SK-N-SH (cell line): ENCODE results near the gene CYP2W1. TPM values are rescaled to one million over a fixed set of nuclear protein-coding genes. Genes with fewer than 3 reads are reported as not detected.
"Not testable (repeated sequence)": the region's sequence is repeated elsewhere in the genome, so short reads cannot be mapped to it uniquely, and the experiment has no call there.

Experiments used
- CTCF ChIA-PET: fragments of 300-600, 350-600 bp; formaldehyde crosslinking; extraction: SDS; loops from one replicate; lab custom pipeline; 2021; lab: Yijun Ruan, JAX
- POLR2A ChIA-PET: fragments of 350-600 bp; sonication (Branson Sonifier 250); formaldehyde crosslinking; extraction: SDS; loops from one replicate; lab custom pipeline; 2020; ENCODE audit warnings: antibody characterized with exemption, inconsistent platforms; lab: Yijun Ruan, JAX
- DNase-seq: peaks from one replicate; pipeline ENCODE4 v3.0.0; 2012
- H2AFZ ChIP-seq: fragments of 200-600 bp; sonication (generic); 2 replicates; pipeline ENCODE4 v1.8.1; 2016; ENCODE audit warnings: antibody characterized with exemption, mild to moderate bottlenecking, low read depth
- H3F3A ChIP-seq: fragments of 200-600 bp; sonication (generic); replicated peaks from 2 replicates; pipeline ENCODE3; 2016; ENCODE audit warnings: antibody characterized with exemption, mild to moderate bottlenecking; ENCODE audit not compliant: insufficient read depth
- H3K27ac ChIP-seq, 2 experiments: fragments of 200-500 bp in 1 of 2; fragments of 200-600 bp in 1 of 2; sonication (Bioruptor generic) in 1 of 2; sonication (generic), shearing (Covaris generic) in 1 of 2; 2 replicates each; pipeline versions ENCODE4 v1.5.1 to v1.6.1; 2014 to 2016; ENCODE audit warnings: low read depth in 2 of 2, inconsistent platforms in 1 of 2, low read length in 1 of 2, mild to moderate bottlenecking in 1 of 2, mixed read lengths in 1 of 2
- H3K27me3 ChIP-seq: fragments of 200-600 bp; sonication (generic), shearing (Covaris generic); 2 replicates; pipeline ENCODE4 v1.6.1; 2016; ENCODE audit warnings: mixed run types; ENCODE audit not compliant: insufficient read depth
- H3K36me3 ChIP-seq, 2 experiments: fragments of 200-500 bp in 1 of 2; fragments of 200-600 bp in 1 of 2; sonication (Bioruptor generic) in 1 of 2; sonication (generic) in 1 of 2; replicated peaks in 1 of 2; 2 replicates each; pipeline versions ENCODE3 to v1.5.1; 2014 to 2016; ENCODE audit warnings: low read length in 1 of 2, mild to moderate bottlenecking in 1 of 2; ENCODE audit not compliant: insufficient read depth in 2 of 2, control insufficient read depth in 1 of 2
- H3K4me1 ChIP-seq, 2 experiments: fragments of 200-500 bp in 1 of 2; fragments of 200-600 bp in 1 of 2; sonication (Bioruptor generic) in 1 of 2; sonication (generic), shearing (Covaris generic) in 1 of 2; 2 replicates each; pipeline versions ENCODE4 v1.5.1 to v1.6.1; 2014 to 2016; ENCODE audit warnings: low read depth in 1 of 2, low read length in 1 of 2, mixed run types in 1 of 2; ENCODE audit not compliant: insufficient read depth in 2 of 2, control insufficient read depth in 1 of 2
- H3K4me2 ChIP-seq: fragments of 200-600 bp; sonication (generic), shearing (Covaris generic); 2 replicates; pipeline ENCODE4 v1.6.1; 2017; ENCODE audit warnings: mixed run types
- H3K4me3 ChIP-seq, 2 experiments: fragments of 200-500 bp in 1 of 2; fragments of 200-600 bp in 1 of 2; sonication (Bioruptor generic) in 1 of 2; sonication (generic), shearing (Covaris generic) in 1 of 2; 2 replicates each; pipeline versions ENCODE4 v1.5.1 to v1.8.1; 2014 to 2016; ENCODE audit warnings: low read depth in 2 of 2, inconsistent platforms in 1 of 2, low read length in 1 of 2, mild to moderate bottlenecking in 1 of 2, mixed read lengths in 1 of 2, moderate library complexity in 1 of 2
- H3K79me2 ChIP-seq: fragments of 200-600 bp; sonication (generic); 2 replicates; pipeline ENCODE4 v1.8.1; 2017; ENCODE audit warnings: mild to moderate bottlenecking; ENCODE audit not compliant: insufficient read depth
- H3K9ac ChIP-seq: fragments of 200-600 bp; sonication (generic); 2 replicates; pipeline ENCODE4 v1.6.1; 2017; ENCODE audit warnings: mixed run types
- H3K9me2 ChIP-seq: fragments of 200-600 bp; sonication (generic); 2 replicates; pipeline ENCODE4 v1.6.1; 2017; ENCODE audit warnings: mixed run types
- H3K9me3 ChIP-seq: fragments of 200-600 bp; sonication (generic); 2 replicates; pipeline ENCODE4 v1.6.1; 2017; ENCODE audit warnings: mixed run types, mild to moderate bottlenecking, moderate library complexity
- H4K20me1 ChIP-seq: fragments of 200-600 bp; sonication (generic); 2 replicates; pipeline ENCODE4 v1.6.1; 2017; ENCODE audit warnings: mild to moderate bottlenecking, mixed run types; ENCODE audit not compliant: insufficient read depth
- CHD2 ChIP-seq: fragments of 150-350 bp; IDR thresholded peaks from 2 replicates; pipeline ENCODE4 v1.6.1; 2018; ENCODE audit warnings: low read length; ENCODE audit not compliant: partially characterized antibody
- CTCF ChIP-seq: fragments of 200-600 bp; sonication (generic); IDR thresholded peaks from 2 replicates; pipeline ENCODE4 v1.6.1; 2017; ENCODE audit warnings: antibody characterized with exemption, mild to moderate bottlenecking, moderate library complexity
- ELF1 ChIP-seq: IDR thresholded peaks from 2 replicates; pipeline ENCODE4 v1.4.0; 2012
- FOXJ3 ChIP-seq: sonication (generic); formaldehyde crosslinking; IDR thresholded peaks from 2 replicates; pipeline ENCODE4 v1.5.1; 2020; ENCODE audit warnings: mild to moderate bottlenecking, missing genetic modification reagents
- GABPA ChIP-seq: IDR thresholded peaks from 2 replicates; pipeline ENCODE4 v1.4.0; 2012; ENCODE audit warnings: low read depth, mild to moderate bottlenecking
- GATA2 ChIP-seq: sonication (generic); formaldehyde crosslinking; IDR thresholded peaks from 2 replicates; pipeline ENCODE4 v1.5.0; 2020; ENCODE audit warnings: mild to moderate bottlenecking, missing genetic modification reagents
- MEF2A ChIP-seq: IDR thresholded peaks from 2 replicates; pipeline ENCODE4 v1.4.0; 2012; ENCODE audit warnings: low read depth, borderline replicate concordance
- MXI1 ChIP-seq: IDR thresholded peaks from 2 replicates; pipeline ENCODE4 v1.6.1; 2012; ENCODE audit warnings: mild to moderate bottlenecking, low read depth, low read length, improper control_type of control experiment
- NFIC ChIP-seq: IDR thresholded peaks from 2 replicates; pipeline ENCODE4 v1.4.0; 2012; ENCODE audit warnings: borderline replicate concordance
- NRF1 ChIP-seq: IDR thresholded peaks from 2 replicates; pipeline ENCODE4 v1.6.1; 2012; ENCODE audit warnings: low read depth, mild to moderate bottlenecking, low read length
- PBX3 ChIP-seq: IDR thresholded peaks from 2 replicates; pipeline ENCODE4; 2012
- REST ChIP-seq: IDR thresholded peaks from 2 replicates; pipeline ENCODE4 v1.6.1; 2012; ENCODE audit warnings: mild to moderate bottlenecking, low read depth, low read length, moderate library complexity
- SIN3A ChIP-seq: IDR thresholded peaks from 2 replicates; pipeline ENCODE4 v1.6.1; 2012; ENCODE audit warnings: low read depth, mild to moderate bottlenecking, low read length, moderate library complexity, borderline replicate concordance
- SMC3 ChIP-seq: IDR thresholded peaks from 2 replicates; pipeline ENCODE4 v1.6.1; 2012; ENCODE audit warnings: low read depth, low read length, improper control_type of control experiment
- TAF1 ChIP-seq: IDR thresholded peaks from 2 replicates; pipeline ENCODE4 v1.6.1; 2012; ENCODE audit warnings: low read depth, mild to moderate bottlenecking, low read length, moderate library complexity, borderline replicate concordance
- TCF12 ChIP-seq: IDR thresholded peaks from 2 replicates; pipeline ENCODE4 v1.4.0; 2012
- USF2 ChIP-seq: fragments of 150-350 bp; IDR thresholded peaks from 2 replicates; pipeline ENCODE4 v1.6.1; 2017; ENCODE audit warnings: antibody characterized with exemption, low read length, low read depth, borderline replicate concordance
- YY1 ChIP-seq: IDR thresholded peaks from 2 replicates; pipeline ENCODE4 v1.4.0; 2012; ENCODE audit warnings: low read depth, mild to moderate bottlenecking
- WGBS: methylation state at CpG from one replicate; pipeline ENCODE4 v1.1.6; 2017; ENCODE audit warnings: low lambda C conversion rate; 5-methylcytosine and 5-hydroxymethylcytosine counted together
- polyA plus RNA-seq, 3 experiments: library from polyadenylated mRNA; depleted of rRNA; stranded (reverse); fragments of >200 nt; gene quantifications; 2 replicates each; pipeline ENCODE4 v1.2.3, GENCODE V29; 2012

CYP2W1 gene
- polyA plus RNA-seq, 1 of the 3 experiments (the other 2 are of a cell fraction), result 0.10 TPM

GRCh38 chr7:939843-940242, 43.1 kb upstream of the CYP2W1 start (continued):
- no peak for TF ChIP-seq REST
- TF ChIP-seq, all 33 proteins: peak for 0

GRCh38 chr7:940599-941408, 42.2 kb upstream of the CYP2W1 start:
- H3K4me2 ChIP-seq, result no peak overlapping the region
- WGBS, result 7% methylated on average over 2 of the region's 2 CpGs
- no peaks in the 10 kb centered on the region for H3K9me2 ChIP-seq
- H3K36me3 ChIP-seq, result no peaks in the 10 kb centered on the region
- H3K9ac ChIP-seq, result no peak overlapping the region
- peaks cover 8% of the 10 kb centered on the region for H3F3A ChIP-seq
- H3K4me1 ChIP-seq, result 0 out of 4 replicates have a peak, but pooled peaks cover 0 to 5% of the 10 kb centered on the region in 2 experiments
- POLR2A ChIA-PET, result no interaction called here
- H3K9me3 ChIP-seq, result peaks cover 5% of the 10 kb centered on the region; the same call in 1 of the 2 replicates
- no peaks in the 10 kb centered on the region for H3K79me2 ChIP-seq
- no peak overlapping the region for H3K4me3 ChIP-seq
- CTCF ChIA-PET, result no interaction called here
- TF ChIP-seq GABPA (no peak), PBX3 (no peak), GATA2 (CRISPR knock-in tag) (no peak), NFIC (no peak), SIN3A (no peak), YY1 (no peak), FOXJ3 (CRISPR knock-in tag) (no peak), NRF1 (no peak), SMC3 (no peak), USF2 (no peak), CHD2 (no peak), TAF1 (no peak), CTCF (no peak), TCF12 (no peak), ELF1 (no peak), MEF2A (no peak), MXI1 (no peak)
- H2AFZ ChIP-seq, result no peak overlapping the region
- H3K27me3 ChIP-seq, result no peaks in the 10 kb centered on the region
- no peak for DNase-seq
- H4K20me1 ChIP-seq, result no peaks in the 10 kb centered on the region
- 0 out of 4 replicates have a peak overlapping the region, but pooled peaks of 1 of the 2 experiments have one; percentile 25 for H3K27ac ChIP-seq

GRCh38 chr7:943793-944192, 39.2 kb upstream of the CYP2W1 start:
- H3K27ac ChIP-seq, H3K4me2 ChIP-seq, H3K27me3 ChIP-seq, H3K9me2 ChIP-seq, H3K36me3 ChIP-seq, POLR2A ChIA-PET, H2AFZ ChIP-seq, H3K9ac ChIP-seq, DNase-seq, H4K20me1 ChIP-seq, H3K9me3 ChIP-seq, H3K79me2 ChIP-seq, H3F3A ChIP-seq, H3K4me1 ChIP-seq, H3K4me3 ChIP-seq: not testable (repeated sequence)
- 61% methylated on average over 4 of the region's 4 CpGs for WGBS
- CTCF ChIA-PET, result interaction anchor here (1.3 kb wide), 1 partner anchor 35 kb away, joined by 3 read pairs; no protein-coding TSS in a partner anchor
